ENCODE measurements around the gene PADI2. TPM values are rescaled to one million over a fixed set of nuclear protein-coding genes. Genes with fewer than 3 reads are reported as not detected.
A peak's percentile ranks its signal among the peaks of the same experiment; 100 is the strongest.

The PADI2 gene
- total RNA-seq, 1 experiment from 2014 or later, result 0.10 TPM

DNA sequence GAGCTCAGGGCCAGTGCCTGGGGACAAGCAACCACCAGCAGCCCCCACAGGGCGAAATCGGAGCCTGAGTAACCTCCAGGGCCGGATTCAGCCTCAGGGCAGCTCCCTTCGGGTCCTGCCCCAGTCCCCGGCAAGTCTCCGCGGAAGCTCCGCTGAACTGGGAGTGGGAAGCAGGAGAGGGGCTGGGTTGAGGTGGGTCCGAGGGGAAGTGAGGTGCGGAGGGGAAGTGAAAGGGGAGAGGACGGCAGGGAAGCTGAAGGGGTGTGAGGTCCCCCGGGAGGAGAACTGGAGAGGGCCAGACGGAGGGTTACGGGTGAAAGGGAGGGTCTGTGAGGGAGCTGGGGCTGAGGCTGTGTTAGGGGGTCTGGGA lies 560 bp downstream of the PADI2 start:
- DNase-seq (ENCODE audit: low spot score), result no peak
- in situ Hi-C loops (cut with HindIII; ENCODE audit: low sequenced_read_pairs), result no loop called here

DNA sequence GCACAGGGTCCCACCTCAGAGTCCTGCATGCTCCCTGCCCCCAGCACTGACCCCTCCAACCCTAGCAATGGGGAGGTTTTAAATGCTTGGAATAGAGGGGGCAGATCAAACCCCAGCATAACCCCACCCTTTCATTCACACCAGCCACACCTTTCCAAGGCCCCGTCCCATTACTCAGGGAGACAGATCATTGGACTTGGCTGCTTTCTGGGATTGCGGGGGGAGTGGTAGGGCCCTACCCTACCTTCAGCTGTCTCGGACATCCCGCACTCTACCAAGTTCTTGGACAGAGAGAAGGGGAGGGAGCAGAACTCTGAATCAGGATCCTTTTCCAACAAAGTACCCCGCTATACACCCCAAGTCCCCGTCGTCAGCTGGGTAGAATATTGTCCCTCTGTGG lies 983 bp downstream of the PADI2 start:
- in situ Hi-C loops (cut with HindIII; ENCODE audit: low sequenced_read_pairs), result no loop called here
- DNase-seq (ENCODE audit: low spot score), result no peak

DNA sequence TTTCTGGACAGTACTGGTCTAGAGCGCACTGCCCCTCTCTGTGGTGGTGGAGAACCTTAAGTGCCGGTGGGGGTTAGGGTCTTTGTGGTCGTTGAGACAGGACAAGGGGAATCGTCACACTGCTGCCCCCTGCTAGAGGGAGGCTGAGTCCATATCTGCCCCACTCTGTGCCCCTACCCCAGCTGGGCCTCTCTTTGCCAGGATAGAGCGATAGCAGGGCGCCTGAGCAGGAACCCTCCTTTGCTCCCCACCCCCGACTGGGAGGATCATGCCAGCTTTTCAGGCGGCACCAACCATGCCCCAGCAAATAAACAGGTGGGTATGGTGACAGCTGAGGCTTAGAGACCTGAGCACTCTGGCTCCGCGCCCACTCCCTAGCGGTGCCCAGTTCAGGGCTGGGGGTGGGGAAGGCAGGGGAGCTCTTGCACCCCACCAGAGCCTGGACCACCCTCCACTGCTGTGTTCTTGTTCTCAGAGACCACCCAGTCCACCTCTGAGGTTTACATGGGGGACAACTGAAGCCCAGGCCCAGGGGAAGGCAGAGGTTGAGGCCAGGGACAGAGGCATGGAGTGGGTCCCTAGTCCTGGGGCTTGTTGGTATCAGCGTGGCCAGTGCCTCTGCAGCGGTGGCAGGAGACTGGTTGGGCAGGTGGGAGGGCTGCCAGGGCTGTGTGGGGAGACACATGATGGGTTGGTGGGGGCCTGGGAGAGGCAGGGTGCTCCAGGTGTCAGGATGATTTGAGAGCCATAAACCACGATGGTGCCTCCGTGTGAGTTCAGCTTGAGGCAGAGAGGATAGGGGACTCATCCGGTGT lies 1.6 kb downstream of the PADI2 start:
- no peak for DNase-seq (ENCODE audit: low spot score)
- in situ Hi-C loops (cut with HindIII; ENCODE audit: low sequenced_read_pairs), result no loop called here

DNA sequence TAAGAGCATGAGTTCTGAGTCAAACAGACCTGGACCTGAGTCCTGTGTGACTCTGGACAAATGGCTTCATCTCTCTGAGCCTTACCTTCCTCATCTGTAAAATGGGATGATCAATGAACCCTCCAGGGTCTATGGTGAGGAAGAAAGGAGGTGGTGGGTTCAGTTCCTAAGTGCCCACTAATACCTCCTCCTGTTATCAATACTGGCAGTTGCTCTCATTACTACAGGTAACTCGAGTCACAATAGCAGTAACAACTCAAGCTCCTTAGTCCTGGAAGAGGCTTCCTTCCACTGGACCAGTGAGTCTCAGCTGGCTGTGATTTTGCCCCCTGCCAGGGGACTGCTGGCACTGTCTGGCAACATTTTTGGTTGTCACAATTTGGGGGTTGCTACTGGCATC lies 2.6 kb downstream of the PADI2 start:
- no peak for DNase-seq (ENCODE audit: low spot score)
- in situ Hi-C loops (cut with HindIII; ENCODE audit: low sequenced_read_pairs), result no loop called here

DNA sequence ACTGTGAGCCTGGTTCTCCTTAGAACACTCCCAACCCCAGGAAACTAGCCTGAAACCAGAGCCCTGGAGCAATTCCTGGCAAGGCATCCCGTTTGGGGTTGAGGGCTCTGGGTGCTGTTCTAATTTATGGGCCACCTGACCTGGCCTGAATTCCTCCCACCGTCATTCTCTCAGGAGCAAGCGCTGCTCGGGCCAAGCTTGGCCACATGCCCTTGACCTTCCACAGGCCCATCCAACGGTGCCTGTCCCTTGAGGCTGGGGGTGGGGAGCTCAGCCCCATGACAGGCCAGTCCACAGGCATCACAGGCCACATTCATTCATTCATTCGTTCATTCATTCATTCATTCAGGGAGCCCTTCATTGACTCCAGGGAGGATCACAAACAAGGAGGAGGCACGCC lies 5.3 kb downstream of the PADI2 start:
- in situ Hi-C loops (cut with HindIII; ENCODE audit: low sequenced_read_pairs), result no loop called here
- DNase-seq (ENCODE audit: low spot score), result no peak

DNA sequence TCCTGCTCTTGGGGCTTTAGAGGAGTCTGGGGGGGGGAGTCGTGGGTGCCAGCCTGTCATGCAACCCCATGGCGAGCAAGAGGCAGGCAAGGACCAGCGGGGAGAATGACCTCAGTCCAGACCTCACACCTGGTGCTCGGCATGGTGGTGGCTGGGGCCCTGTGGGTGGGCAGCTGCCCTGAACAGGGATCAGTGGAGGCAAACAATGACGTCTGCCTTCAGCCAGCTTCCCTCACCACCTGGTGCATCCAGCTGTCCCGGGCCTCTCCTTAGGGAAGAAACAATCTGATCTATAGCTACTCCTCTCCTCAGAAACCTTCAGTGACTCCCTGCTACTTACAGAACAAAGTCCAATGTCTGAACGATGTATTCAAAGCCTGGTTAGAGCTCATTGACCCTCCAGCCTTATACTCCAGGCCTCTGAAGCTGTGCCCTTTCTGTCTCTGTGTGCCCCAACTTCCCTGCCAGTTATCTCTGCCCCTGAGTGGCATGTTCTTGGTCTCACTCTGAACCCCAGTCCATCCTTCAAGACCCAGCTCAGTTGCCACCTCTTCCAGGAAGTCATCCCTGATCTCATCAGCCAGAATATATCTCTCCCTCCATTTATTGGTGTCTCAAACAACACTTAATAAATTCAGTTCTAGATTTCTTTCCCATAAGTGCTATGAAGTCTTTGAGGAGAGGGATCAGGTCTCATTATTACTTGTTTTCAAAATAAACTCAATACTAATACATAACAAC lies 6.6 kb downstream of the PADI2 start:
- DNase-seq (ENCODE audit: low spot score), result no peak
- in situ Hi-C loops (cut with HindIII; ENCODE audit: low sequenced_read_pairs), result no loop called here

DNA sequence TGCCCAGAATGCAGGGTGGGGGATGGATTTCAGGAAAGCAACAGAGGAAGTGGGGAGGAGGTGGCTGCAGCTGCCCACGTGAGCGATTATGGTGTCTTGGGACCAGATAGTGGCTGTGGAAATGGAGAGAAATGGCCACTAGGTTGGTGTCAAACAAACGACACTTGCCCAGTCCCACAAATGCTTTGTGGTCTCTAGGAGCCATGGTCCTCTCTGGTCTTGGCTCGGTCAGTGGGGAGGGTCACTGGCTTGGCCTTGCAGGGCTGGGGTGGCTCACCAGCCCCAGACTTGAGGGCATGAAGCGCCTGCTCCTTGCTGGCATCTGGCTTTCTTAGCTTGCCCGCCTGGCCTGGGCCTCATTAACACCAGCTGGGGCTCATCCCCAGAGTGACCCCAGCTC lies 7.2 kb downstream of the PADI2 start:
- in situ Hi-C loops (cut with HindIII; ENCODE audit: low sequenced_read_pairs), result no loop called here
- DNase-seq (ENCODE audit: low spot score), result no peak

DNA sequence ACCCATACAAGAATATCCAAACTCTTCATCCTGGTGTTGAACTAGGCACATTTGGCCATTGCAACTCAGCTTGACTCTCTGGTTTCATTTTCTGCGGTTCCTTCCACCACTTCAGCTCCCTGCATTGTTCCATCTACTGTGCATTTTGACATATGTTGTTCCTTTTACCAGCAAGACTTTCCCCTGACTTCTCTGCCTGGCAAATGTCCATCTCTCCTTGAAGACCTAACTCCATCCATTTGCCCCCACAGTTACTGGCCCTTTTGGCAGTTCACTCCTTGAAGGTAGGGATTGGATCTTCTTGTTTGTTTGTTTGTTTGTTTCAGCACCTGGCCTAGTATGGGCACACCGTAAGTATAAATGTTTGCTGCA lies 8.7 kb downstream of the PADI2 start:
- DNase-seq (ENCODE audit: low spot score), result no peak
- in situ Hi-C loops (cut with HindIII; ENCODE audit: low sequenced_read_pairs), result no loop called here

DNA sequence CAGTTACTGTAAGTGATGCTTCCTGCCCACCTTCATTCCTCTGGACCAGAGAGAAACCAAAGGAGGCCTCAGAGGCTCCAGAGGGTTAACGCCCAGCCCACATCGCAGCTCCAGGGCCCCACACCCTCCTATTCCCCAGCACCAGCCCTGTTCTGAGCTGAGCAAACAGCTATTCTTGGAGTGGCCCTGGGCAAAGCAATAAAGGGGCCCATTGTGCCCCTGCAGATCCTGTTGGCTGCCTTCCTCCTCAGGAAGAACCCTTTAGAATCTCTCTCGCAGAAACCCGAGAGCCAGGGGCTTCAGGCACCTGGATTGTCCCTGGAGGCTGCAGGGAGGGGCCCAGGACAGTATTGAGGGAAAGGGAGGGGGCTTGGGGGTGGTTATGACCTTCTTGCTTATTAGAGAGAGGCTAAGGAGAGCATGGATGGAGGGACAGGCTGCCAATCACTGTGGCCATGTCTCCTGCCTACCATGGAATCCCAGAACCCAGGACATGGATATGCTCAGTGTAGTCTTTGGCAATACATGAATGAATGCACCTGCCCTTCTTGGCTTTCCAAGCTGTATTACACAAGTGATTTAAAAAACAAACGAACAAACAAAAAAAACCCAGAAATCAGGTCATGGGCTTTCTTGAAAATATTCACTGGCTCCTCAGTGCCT lies 9.2 kb downstream of the PADI2 start:
- in situ Hi-C loops (cut with HindIII; ENCODE audit: low sequenced_read_pairs), result no loop called here

DNA sequence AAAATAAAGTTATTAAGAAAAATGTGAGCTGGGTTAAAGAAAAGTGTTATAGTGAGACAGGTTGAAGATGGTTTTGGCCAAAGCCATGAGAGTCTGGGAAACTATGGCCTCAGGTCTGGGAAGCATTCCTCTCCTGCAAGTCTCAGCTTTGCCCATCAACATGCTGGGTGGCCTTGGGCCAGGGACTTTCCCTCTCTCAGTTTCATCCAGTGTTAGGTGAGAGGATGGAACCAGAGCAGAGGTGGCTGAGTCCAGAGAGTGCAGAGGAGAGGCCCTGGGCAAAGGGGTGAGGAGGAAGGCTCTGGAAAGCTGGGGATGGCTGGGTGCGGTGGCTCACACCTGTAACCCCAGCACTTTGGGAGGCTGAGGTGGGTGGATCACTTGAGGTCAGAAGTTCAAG lies 10.5 kb downstream of the PADI2 start:
- DNase-seq (ENCODE audit: low spot score), result no peak
- in situ Hi-C loops (cut with HindIII; ENCODE audit: low sequenced_read_pairs), result no loop called here

More for the DNA sequence above, 9.2 kb downstream of the PADI2 start:
- DNase-seq (ENCODE audit: low spot score), result no peak

DNA sequence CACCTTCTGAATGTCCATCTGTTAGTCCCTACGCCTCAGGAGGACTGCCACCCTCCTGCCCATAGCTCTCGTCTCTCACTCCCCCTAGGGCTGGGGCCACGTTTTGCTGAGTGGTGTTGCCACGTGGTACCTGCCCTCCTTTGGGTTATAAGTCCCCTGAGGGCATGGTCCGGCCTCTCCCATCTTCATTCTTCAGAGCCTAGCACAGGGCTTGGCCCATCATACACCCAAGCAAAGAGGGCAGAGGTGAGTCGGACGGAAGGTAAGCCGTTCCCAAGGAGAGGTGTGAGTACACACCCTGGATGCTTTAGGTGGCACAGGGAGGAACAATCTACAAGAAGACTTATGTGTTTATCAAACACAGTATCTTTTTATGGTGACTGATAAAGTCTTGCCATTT lies 10.9 kb downstream of the PADI2 start:
- DNase-seq (ENCODE audit: low spot score), result no peak
- in situ Hi-C loops (cut with HindIII; ENCODE audit: low sequenced_read_pairs), result no loop called here

DNA sequence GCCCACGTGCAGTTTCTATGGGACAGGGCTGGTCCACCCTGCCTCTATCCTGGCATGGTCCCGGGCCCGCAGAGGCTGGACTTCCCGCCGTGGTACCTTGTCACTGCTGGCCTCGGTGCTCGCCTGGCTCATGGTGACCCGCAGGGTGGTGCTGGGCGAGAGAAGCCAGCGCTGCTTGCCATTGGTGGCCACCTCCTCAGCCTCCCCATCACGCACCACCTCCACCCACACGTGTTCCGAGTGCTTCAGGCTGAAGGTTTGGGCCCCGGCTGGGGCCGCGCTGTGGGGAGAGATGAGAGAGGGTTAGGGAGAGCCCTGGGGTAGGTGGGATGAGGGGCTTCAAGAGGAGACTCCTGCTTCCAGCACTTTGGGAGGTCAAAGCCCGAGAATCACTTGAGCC lies 14.5 kb downstream of the PADI2 start:
- no peak for DNase-seq (ENCODE audit: low spot score)
- in situ Hi-C loops (cut with HindIII; ENCODE audit: low sequenced_read_pairs), result no loop called here

DNA sequence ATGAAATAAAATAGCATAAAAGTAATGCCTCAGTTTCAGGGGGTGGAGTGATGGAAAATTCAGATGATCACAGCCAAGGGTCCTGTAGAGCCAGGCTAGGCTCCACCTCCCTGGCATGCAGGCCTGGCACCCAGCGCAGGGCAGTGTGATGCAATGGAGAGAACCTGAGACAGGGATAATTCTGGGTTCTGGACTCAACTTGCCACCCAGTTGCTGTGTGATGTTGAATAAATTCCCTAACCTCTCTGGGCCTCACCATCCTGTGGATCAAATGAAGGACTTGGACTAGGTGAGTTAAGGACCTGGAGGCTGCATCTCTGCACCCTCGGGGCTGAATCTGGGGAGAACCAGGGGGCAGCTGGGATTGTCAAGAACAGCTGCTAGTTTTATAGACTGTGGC lies 17.0 kb downstream of the PADI2 start:
- in situ Hi-C loops (cut with HindIII; ENCODE audit: low sequenced_read_pairs), result no loop called here
- DNase-seq (ENCODE audit: low spot score), result no peak

DNA sequence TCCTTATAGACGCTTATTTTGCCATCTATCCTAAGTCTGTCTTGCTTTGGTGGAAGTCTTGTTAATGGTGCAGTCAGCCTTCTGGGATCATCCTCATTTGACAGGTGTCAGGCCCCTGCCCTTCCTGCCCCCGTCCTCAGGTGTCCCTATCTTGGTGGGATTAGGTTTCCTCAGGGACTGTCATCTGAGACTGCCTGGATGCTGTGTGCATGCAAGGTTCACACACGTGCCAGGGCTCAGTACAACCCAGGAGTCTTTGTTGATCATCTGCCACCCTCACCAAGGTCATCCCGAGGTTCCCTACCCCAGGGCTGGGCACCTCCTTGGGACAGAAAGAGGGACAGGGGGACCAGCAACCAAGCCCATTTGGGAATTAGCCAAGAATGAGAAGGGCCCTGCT lies 18.0 kb downstream of the PADI2 start:
- in situ Hi-C loops (cut with HindIII; ENCODE audit: low sequenced_read_pairs), result no loop called here
- no peak for DNase-seq (ENCODE audit: low spot score)

DNA sequence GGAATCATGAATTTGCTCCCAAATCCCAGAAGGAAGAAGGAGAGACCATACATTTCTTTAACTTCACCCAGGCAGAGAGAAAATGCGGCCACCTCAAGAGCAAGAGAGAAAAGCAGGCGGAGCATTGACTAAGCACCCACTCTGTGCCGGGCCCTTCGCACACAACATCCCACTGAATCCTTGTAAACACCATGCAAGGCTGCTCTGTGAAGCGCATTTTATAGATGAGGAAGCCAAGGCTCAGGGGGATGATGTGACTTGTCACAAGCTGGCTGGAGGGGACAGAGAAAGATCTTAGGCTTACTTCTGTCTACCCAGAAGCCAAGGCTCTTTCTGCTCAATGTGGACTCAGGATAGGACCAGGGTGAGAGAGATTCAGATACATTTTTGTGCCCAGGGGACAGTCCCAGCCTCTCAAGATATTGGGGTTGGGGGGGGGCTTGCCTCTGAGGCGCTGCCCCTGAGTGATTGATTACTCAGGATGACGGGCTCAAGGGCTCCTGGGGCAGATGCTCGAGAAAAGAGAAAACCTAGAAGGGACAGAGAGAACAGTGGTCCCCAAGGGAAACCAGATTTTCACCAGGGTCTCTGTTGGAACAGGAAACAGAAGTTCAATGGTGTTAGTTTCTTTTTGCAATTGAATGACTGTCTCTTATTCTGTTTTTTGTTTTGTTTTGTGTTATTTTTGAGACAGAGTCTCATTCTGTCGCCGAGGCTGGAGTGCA lies 19.5 kb downstream of the PADI2 start:
- in situ Hi-C loops (cut with HindIII; ENCODE audit: low sequenced_read_pairs), result no loop called here

DNA sequence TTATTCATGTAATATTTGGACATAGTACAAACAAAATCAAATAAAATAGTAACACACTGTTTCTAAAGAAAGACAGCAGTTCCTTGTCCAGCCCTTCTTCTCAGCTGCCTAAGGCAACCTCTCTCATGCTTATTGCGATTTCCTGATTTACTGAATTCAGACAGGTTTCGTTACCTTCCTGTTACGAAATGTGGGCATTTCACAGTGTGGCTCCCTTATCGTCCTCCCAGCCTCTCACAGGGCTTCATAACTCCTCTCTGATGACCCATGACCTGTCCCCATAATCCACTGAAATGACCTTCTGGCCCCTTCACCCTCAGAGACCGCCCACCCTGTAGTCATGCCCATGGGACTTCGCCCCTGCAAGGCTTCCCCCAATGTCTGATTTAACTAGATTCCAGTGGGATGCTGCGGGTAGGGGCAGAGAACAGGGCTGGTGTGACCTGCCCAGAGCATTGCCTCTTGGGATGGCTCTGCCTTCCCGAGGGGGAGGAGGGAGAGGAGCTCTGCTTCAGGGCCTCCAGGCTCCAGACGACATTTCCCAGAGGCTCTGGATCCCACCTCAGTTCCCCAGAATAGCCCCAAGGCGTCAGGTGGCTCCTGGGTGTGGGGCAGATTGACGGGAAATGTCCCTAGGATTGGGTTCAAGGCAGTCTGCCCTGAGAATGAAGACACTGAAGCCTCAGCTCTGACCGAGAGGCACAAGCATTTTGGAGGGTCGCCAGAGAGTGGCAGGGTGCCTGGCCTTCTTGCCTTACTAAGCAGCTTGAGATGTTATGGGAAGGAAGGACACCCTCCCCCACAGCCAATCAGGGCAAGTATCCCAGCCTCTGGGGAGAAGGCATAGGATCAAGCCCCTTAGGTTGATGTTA lies 20.6 kb downstream of the PADI2 start:
- peak; percentile 76 for DNase-seq (ENCODE audit: low spot score)
- in situ Hi-C loops (cut with HindIII; ENCODE audit: low sequenced_read_pairs), result no loop called here

More for the DNA sequence above, 19.5 kb downstream of the PADI2 start:
- DNase-seq (ENCODE audit: low spot score), result no peak

DNA sequence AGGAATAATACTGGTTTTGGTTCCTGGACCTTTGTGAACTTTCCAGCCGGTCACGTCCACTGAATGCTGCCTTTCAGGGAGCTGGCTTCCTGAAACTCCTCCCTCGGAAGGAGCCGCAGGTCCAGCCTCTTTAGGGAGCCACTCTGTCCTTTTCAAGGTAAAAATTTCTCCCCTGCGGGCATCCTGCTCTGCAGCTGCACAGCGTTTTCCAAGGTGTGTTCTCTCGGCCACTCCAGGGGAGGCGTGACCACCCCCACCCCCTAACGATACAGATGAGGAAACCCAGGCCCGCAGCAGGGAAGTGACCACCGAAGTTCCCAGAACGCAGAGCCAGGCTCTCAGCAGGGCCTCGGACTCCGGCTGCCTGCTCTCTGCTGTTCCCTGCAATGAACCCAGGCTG lies 21.5 kb downstream of the PADI2 start:
- in situ Hi-C loops (cut with HindIII; ENCODE audit: low sequenced_read_pairs), result no loop called here
- DNase-seq (ENCODE audit: low spot score), result no peak

DNA sequence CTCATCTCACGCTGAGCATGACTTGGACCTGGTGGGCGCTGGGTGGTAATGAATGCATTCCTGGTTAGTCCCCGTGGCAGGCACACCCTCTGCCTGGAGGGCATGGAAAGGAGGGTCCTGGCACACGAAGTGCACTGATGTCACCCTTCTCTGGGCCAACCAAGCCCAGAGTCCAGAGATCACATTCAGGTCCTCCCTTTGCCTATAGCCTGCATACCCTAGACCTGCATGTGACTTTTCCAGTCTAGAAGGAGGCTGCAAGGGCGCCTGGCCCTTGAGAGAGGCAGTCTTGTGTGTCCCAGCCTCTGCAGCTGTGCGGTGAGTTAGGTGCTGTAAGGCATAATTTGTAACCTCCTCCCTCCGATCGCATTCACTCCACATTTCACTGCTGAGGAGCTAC lies 22.1 kb downstream of the PADI2 start:
- in situ Hi-C loops (cut with HindIII; ENCODE audit: low sequenced_read_pairs), result no loop called here
- no peak for DNase-seq (ENCODE audit: low spot score)

DNA sequence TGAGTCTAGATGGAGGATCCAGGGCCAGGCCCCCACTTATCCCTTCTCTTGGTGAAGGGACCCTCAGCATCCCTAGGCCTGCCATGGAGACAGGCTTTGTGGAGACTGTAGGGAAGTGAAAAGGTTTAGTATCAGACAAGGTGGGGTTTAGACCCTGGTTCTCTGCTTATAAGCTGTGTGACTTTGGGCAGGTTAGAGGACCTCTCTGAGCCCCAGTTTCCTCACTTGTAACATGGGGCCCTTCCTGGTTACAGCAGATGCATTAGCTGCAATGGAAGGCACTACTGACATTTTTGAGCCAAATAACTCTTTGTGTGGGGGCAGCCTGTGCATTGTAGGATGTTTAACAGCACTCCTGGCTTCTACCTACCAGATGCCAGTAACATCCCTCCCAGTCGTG lies 22.7 kb downstream of the PADI2 start:
- in situ Hi-C loops (cut with HindIII; ENCODE audit: low sequenced_read_pairs), result no loop called here
- DNase-seq (ENCODE audit: low spot score), result no peak

Data from G401 (cell line).